Right lobe of liver (tissue), 6 donors: ENCODE data around the gene PTCD1. TPM values are rescaled to one million over a fixed set of nuclear protein-coding genes. Genes with fewer than 3 reads are reported as not detected.

Source experiments
- ATAC-seq, 4 donors: fragments of 200-7000 bp; cut with Tn5 transposase; one replicate each; pipeline ENCODE4 v1.9.1; 2020; ENCODE audit warnings: mild to moderate bottlenecking in 4 of 4, moderate library complexity in 4 of 4
- DNase-seq, 3 donors: peaks; one replicate each; pipeline ENCODE4 v3.0.0-alpha.2; 2020
- H3K27ac ChIP-seq, 3 donors: fragments of 200-600 bp; one replicate each; pipeline ENCODE4 v1.8.0; 2022
- H3K27me3 ChIP-seq, 2 donors: fragments of 200-600 bp; one replicate each; pipeline ENCODE4 v1.8.0; 2022
- H3K36me3 ChIP-seq, 4 donors: fragments of 200-600 bp; sonication (generic) in 1 of 4; one replicate each; pipeline versions ENCODE4 v1.5.1 to v1.8.0; 2017 to 2022; ENCODE audit warnings: control low read depth in 1 of 4
- H3K4me1 ChIP-seq, 4 donors: fragments of 200-600 bp; sonication (generic) in 1 of 4; one replicate each; pipeline versions ENCODE4 v1.5.1 to v1.8.0; 2017 to 2022; ENCODE audit warnings: control low read depth in 1 of 4
- H3K4me3 ChIP-seq, 3 donors: fragments of 200-600 bp; one replicate each; pipeline ENCODE4 v1.8.0; 2022
- H3K9me3 ChIP-seq, 4 donors: fragments of 200-600 bp; sonication (generic) in 1 of 4; one replicate each; pipeline versions ENCODE4 v1.5.1 to v1.8.0; 2017 to 2022; ENCODE audit warnings: control low read depth in 1 of 4
- CTCF ChIP-seq, 4 donors: fragments of 200-600 bp in 3 of 4; fragments of 450-650 bp in 1 of 4; IDR thresholded peaks; one replicate each; pipeline versions ENCODE4 v1.5.1 to v1.8.0; 2016 to 2022; ENCODE audit warnings: antibody characterized with exemption in 4 of 4, mild to moderate bottlenecking in 2 of 4
- POLR2A ChIP-seq: fragments of 450-650 bp; IDR thresholded peaks from one replicate; pipeline ENCODE4 v1.6.1; 2017; ENCODE audit warnings: antibody characterized with exemption, mild to moderate bottlenecking
- WGBS: methylation state at CpG from one replicate; pipeline ENCODE4 v1.1.6; 2018; ENCODE audit warnings: low coverage, low lambda C conversion rate; ENCODE audit not compliant: insufficient coverage; ENCODE audit errors: missing lambda C conversion rate; 5-methylcytosine and 5-hydroxymethylcytosine counted together
- intact Hi-C, 2 donors: fragments of 100-400 bp; cut with DNase I; formaldehyde crosslinking; loops; one replicate each; pipeline versions ENCODE4 v1.11.2 to v1.14.1; 2022
- total RNA-seq, 6 experiments: library from RNA; depleted of rRNA in 2 of 6; stranded (reverse); fragments of >200 nt in 2 of 6; fragmentation: NEBNext Ultra II Directional in 3 of 6; extraction: Animal tissue kit (Norgen Biotek cat#: 25700) in 3 of 6; gene quantifications; one replicate each; pipeline versions ENCODE4 v1.1.0 to v1.2.4, GENCODE V29; 2016 to 2023
- donor health status: DM: no; HTN: yes; CAD: no.
- donor health status: DM: no; HTN: no; CAD: no.
- donor health status: DM: no; HTN: no; CAD: no.
- donor health status: DM: no; HTN: yes; CAD: no.
- donor health status: DM: no; HTN: yes; CAD: no.

Gene PTCD1
- total RNA-seq, 6 experiments from 2014 or later, result 2.4 to 5.3 (median 2.8) TPM

- DNase-seq (no peak), ATAC-seq (peak; percentile 15 to 43 (median 30))
- H3K27me3 ChIP-seq, result no peaks in the 10 kb centered on the region
- H3K4me3 ChIP-seq, result peak overlapping the region; percentile 41 to 52 (median 47)
- intact Hi-C loops, result no loop called here
- peaks cover 0 to 47% (median 12%) of the 10 kb centered on the region in 4 donors for H3K36me3 ChIP-seq
- WGBS, result 46% methylated on average over 5 of the region's 30 CpGs
- H3K27ac ChIP-seq, result peak overlapping the region in 1 of 3 donors; percentile 14
- H3K4me1 ChIP-seq, result peaks cover 0 to 19% (median 8%) of the 10 kb centered on the region in 4 donors
- no peaks in the 10 kb centered on the region for H3K9me3 ChIP-seq
- TF ChIP-seq CTCF (IDR thresholded peaks at IDR 0.05) (no peak), POLR2A (no peak)
These were observed 45.0 kb downstream of the PTCD1 start for GRCh38 chr7:99393355-99394187.

GRCh38 chr7:99392659-99393354 lies 45.8 kb downstream of the PTCD1 start:
- ATAC-seq, result peak; percentile 69 to 83 (median 74)

GRCh38 chr7:99392046-99392445 lies 46.6 kb downstream of the PTCD1 start:
- no peak for DNase-seq

More at GRCh38 chr7:99392659-99393354, 45.8 kb downstream of the PTCD1 start:
- 13% methylated on average over 9 of the region's 68 CpGs for WGBS
- H3K27ac ChIP-seq, result peak overlapping the region in 1 of 3 donors; percentile 14
- DNase-seq, result peak in 2 of 3 donors; percentile 67 to 76
- H3K27me3 ChIP-seq, result no peaks in the 10 kb centered on the region
- H3K4me1 ChIP-seq, result peaks cover 0 to 19% (median 8%) of the 10 kb centered on the region in 4 donors
- peaks cover 0 to 44% (median 13%) of the 10 kb centered on the region in 4 donors for H3K36me3 ChIP-seq
- intact Hi-C loops, result no loop called here
- peak overlapping the region; percentile 41 to 52 (median 47) for H3K4me3 ChIP-seq
- no peaks in the 10 kb centered on the region for H3K9me3 ChIP-seq
- no peak for TF ChIP-seq CTCF (IDR thresholded peaks at IDR 0.05)
- no peak for TF ChIP-seq POLR2A

More at GRCh38 chr7:99392046-99392445, 46.6 kb downstream of the PTCD1 start:
- Histone ChIP-seq H3K4me1 (peaks cover 0 to 19% (median 8%) of the 10 kb centered on the region in 4 donors), H3K9me3 (no peaks in the 10 kb centered on the region), H3K4me3 (no peak overlapping the region), H3K27me3 (no peaks in the 10 kb centered on the region), H3K27ac (no peak overlapping the region), H3K36me3 (peaks cover 0 to 36% (median 13%) of the 10 kb centered on the region in 4 donors)
- 83% methylated on average over 6 of the region's 8 CpGs for WGBS
- TF ChIP-seq CTCF (IDR thresholded peaks at IDR 0.05) (no peak), POLR2A (no peak)
- intact Hi-C loops, result no loop called here
- no peak for ATAC-seq
